Measurements from ENCODE around the gene AIDA.

The AIDA gene

GRCh38 chr1:222623458-222623857 lies 88.8 kb downstream of the AIDA start:
- Histone ChIP-seq H2AFZ (ENCODE audit: low read depth, low read length) (no peak overlapping the region), H3K4me2 (ENCODE audit: insufficient read depth, low read length) (no peak overlapping the region), H3K27me3 (ENCODE audit: insufficient read depth, low read length, poor library complexity) (no peaks in the 10 kb centered on the region), H3K9ac (ENCODE audit: low read depth, low read length) (no peak overlapping the region), H3K9me3 (ENCODE audit: insufficient read depth, low read length, severe bottlenecking) (no peaks in the 10 kb centered on the region), H3K36me3 (ENCODE audit: insufficient read depth, low read length) (peaks cover 59% of the 10 kb centered on the region), H3K27ac (ENCODE audit: low read length) (no peak overlapping the region), H3K79me2 (ENCODE audit: insufficient read depth, low read length) (peaks cover 20% of the 10 kb centered on the region), H4K20me1 (ENCODE audit: insufficient read depth, low read length) (peaks cover 10% of the 10 kb centered on the region; the same call in 1 of the 2 replicates), H3K4me3 (ENCODE audit: low read depth in 1 of 2, low read length in 2 of 2) (no peak overlapping the region), H3K4me1 (ENCODE audit: insufficient read depth, low read length) (peaks cover 21% of the 10 kb centered on the region)
- DNase-seq: no peak
- TF ChIP-seq CTCF (IDR thresholded peaks at IDR 0.05; ENCODE audit: borderline replicate concordance, extremely low read depth, low read length, poor library complexity, severe bottlenecking) (no peak), EZH2 (IDR thresholded peaks at IDR 0.05; ENCODE audit: borderline replicate concordance, low read depth, low read length, severe bottlenecking) (no peak)
- ATAC-seq (ENCODE audit: insufficient read depth, low read depth): no peak

GRCh38 chr1:222622765-222623164 lies 89.5 kb downstream of the AIDA start:
- TF ChIP-seq CTCF (IDR thresholded peaks at IDR 0.05; ENCODE audit: borderline replicate concordance, extremely low read depth, low read length, poor library complexity, severe bottlenecking) (no peak), EZH2 (IDR thresholded peaks at IDR 0.05; ENCODE audit: borderline replicate concordance, low read depth, low read length, severe bottlenecking) (no peak)
- Histone ChIP-seq H3K9me3 (ENCODE audit: insufficient read depth, low read length, severe bottlenecking) (no peaks in the 10 kb centered on the region), H3K27me3 (ENCODE audit: insufficient read depth, low read length, poor library complexity) (no peaks in the 10 kb centered on the region), H2AFZ (ENCODE audit: low read depth, low read length) (no peak overlapping the region), H3K27ac (ENCODE audit: low read length) (no peak overlapping the region), H3K4me1 (ENCODE audit: insufficient read depth, low read length) (peaks cover 21% of the 10 kb centered on the region), H3K9ac (ENCODE audit: low read depth, low read length) (no peak overlapping the region), H4K20me1 (ENCODE audit: insufficient read depth, low read length) (peaks cover 10% of the 10 kb centered on the region; the same call in 1 of the 2 replicates), H3K79me2 (ENCODE audit: insufficient read depth, low read length) (peaks cover 23% of the 10 kb centered on the region), H3K36me3 (ENCODE audit: insufficient read depth, low read length) (peaks cover 52% of the 10 kb centered on the region), H3K4me3 (ENCODE audit: low read depth in 1 of 2, low read length in 2 of 2) (no peak overlapping the region), H3K4me2 (ENCODE audit: insufficient read depth, low read length) (no peak overlapping the region)
- ATAC-seq (ENCODE audit: insufficient read depth, low read depth): no peak
- DNase-seq: no peak

GRCh38 chr1:222620566-222620965 lies 91.7 kb downstream of the AIDA start:
- no peak for DNase-seq

More at GRCh38 chr1:222620566-222620965, 91.7 kb downstream of the AIDA start:
- H3K4me2 ChIP-seq (ENCODE audit: insufficient read depth, low read length): 0 out of 2 replicates have a peak overlapping the region, but pooled peaks have one; percentile 3
- no peak overlapping the region for H2AFZ ChIP-seq (ENCODE audit: low read depth, low read length)
- H3K9me3 ChIP-seq (ENCODE audit: insufficient read depth, low read length, severe bottlenecking): no peaks in the 10 kb centered on the region
- H3K4me3 ChIP-seq (ENCODE audit: low read depth in 1 of 2, low read length in 2 of 2): no peak overlapping the region
- peaks cover 23% of the 10 kb centered on the region for H3K79me2 ChIP-seq (ENCODE audit: insufficient read depth, low read length)
- H3K27ac ChIP-seq (ENCODE audit: low read length): no peak overlapping the region
- TF ChIP-seq EZH2 (IDR thresholded peaks at IDR 0.05; ENCODE audit: borderline replicate concordance, low read depth, low read length, severe bottlenecking) (no peak), CTCF (IDR thresholded peaks at IDR 0.05; ENCODE audit: borderline replicate concordance, extremely low read depth, low read length, poor library complexity, severe bottlenecking) (no peak)
- H3K9ac ChIP-seq (ENCODE audit: low read depth, low read length): no peak overlapping the region
- peaks cover 10% of the 10 kb centered on the region; the same call in 1 of the 2 replicates for H4K20me1 ChIP-seq (ENCODE audit: insufficient read depth, low read length)
- peaks cover 32% of the 10 kb centered on the region for H3K4me1 ChIP-seq (ENCODE audit: insufficient read depth, low read length)
- no peaks in the 10 kb centered on the region for H3K27me3 ChIP-seq (ENCODE audit: insufficient read depth, low read length, poor library complexity)
- peaks cover 30% of the 10 kb centered on the region for H3K36me3 ChIP-seq (ENCODE audit: insufficient read depth, low read length)
- ATAC-seq (ENCODE audit: insufficient read depth, low read depth): no peak

Data from DND-41 (cell line).